K562 (cell line): Measurements from ENCODE around the gene SLC19A1. TPM values are rescaled to one million over a fixed set of nuclear protein-coding genes. Genes with fewer than 3 reads are reported as not detected.

Experiments used
- ARID1B ChIP-seq: fragments of 450-650 bp; IDR thresholded peaks from 2 replicates; pipeline ENCODE4 v1.6.1; 2016; ENCODE audit warnings: antibody characterized with exemption, mild to moderate bottlenecking, inconsistent platforms
- ATF7 ChIP-seq: fragments of 450-650 bp; IDR thresholded peaks from 2 replicates; pipeline ENCODE4 v1.7.1; 2014; ENCODE audit warnings: mild to moderate bottlenecking, moderate library complexity
- BCOR ChIP-seq: fragments of 450-650 bp; IDR thresholded peaks from 2 replicates; pipeline ENCODE4 v1.6.1; 2016
- BRD9 ChIP-seq: fragments of 450-650 bp; IDR thresholded peaks from 2 replicates; pipeline ENCODE4 v1.6.1; 2018; ENCODE audit warnings: low read depth; ENCODE audit not compliant: partially characterized antibody
- CBFA2T2 ChIP-seq: fragments of 450-650 bp; conservative IDR thresholded peaks from 2 replicates; pipeline ENCODE4 v1.6.1; 2017; ENCODE audit warnings: mild to moderate bottlenecking
- DPF2 ChIP-seq: fragments of 450-650 bp; IDR thresholded peaks from 2 replicates; pipeline ENCODE4 v1.6.1; 2016
- HNRNPLL ChIP-seq: fragments of 200-400 bp; formaldehyde crosslinking; IDR thresholded peaks from 2 replicates; pipeline ENCODE4 v1.6.1; 2017; ENCODE audit warnings: low read length, low read depth, mild to moderate bottlenecking; ENCODE audit not compliant: poor library complexity, severe bottlenecking
- KDM1A ChIP-seq, 2 experiments: fragments of 450-650 bp; IDR thresholded peaks; 2 replicates each; pipeline ENCODE4 v1.6.1; 2016; ENCODE audit warnings: mild to moderate bottlenecking in 2 of 2
- NR2C1 ChIP-seq, 2 experiments: fragments of 450-650 bp; IDR thresholded peaks; 2 replicates each; pipeline ENCODE4 v1.6.1; 2017; ENCODE audit warnings: mild to moderate bottlenecking in 2 of 2, antibody characterized with exemption in 1 of 2, inconsistent platforms in 1 of 2, missing compliant biosample characterization in 1 of 2, missing genetic modification characterization in 1 of 2
- POLR2A ChIP-seq: fragments of 450-650 bp; conservative IDR thresholded peaks from 2 replicates; pipeline ENCODE4 v1.6.1; 2016
- RAD21 ChIP-seq, 2 experiments: fragments of 250-450 bp in 1 of 2; fragments of 450-650 bp in 1 of 2; sonication (Bioruptor Pico) in 1 of 2; formaldehyde crosslinking in 1 of 2; IDR thresholded peaks in 1 of 2; conservative IDR thresholded peaks in 1 of 2; 2 replicates each; pipeline versions ENCODE4 v1.4.0 to v1.8.0; 2020 to 2022; ENCODE audit warnings: mild to moderate bottlenecking in 2 of 2, moderate library complexity in 1 of 2
- SMAD4 ChIP-seq: fragments of 250-450 bp; sonication (Bioruptor Pico); conservative IDR thresholded peaks from 2 replicates; pipeline ENCODE4 v1.8.0; 2021; ENCODE audit warnings: inconsistent platforms, mild to moderate bottlenecking, moderate library complexity
- SMARCE1 ChIP-seq: fragments of 450-650 bp; IDR thresholded peaks from 2 replicates; pipeline ENCODE4 v1.7.1; 2016; ENCODE audit warnings: mild to moderate bottlenecking
- SPI1 ChIP-seq: IDR thresholded peaks from 2 replicates; pipeline ENCODE4 v1.6.1; 2011; ENCODE audit warnings: low read depth, low read length, control low read depth, borderline replicate concordance
- TAF7 ChIP-seq: fragments of 450-650 bp; IDR thresholded peaks from 2 replicates; pipeline ENCODE4 v1.6.1; 2016; ENCODE audit warnings: missing genetic modification characterization, missing compliant biosample characterization
- ZNF12 ChIP-seq: sonication (generic); formaldehyde crosslinking; IDR thresholded peaks from 2 replicates; pipeline ENCODE4 v1.4.0; 2020; ENCODE audit warnings: mild to moderate bottlenecking, missing genetic modification reagents
- polyA plus RNA-seq, 8 experiments: library from polyadenylated mRNA; depleted of rRNA in 4 of 8; stranded (reverse) in 5 of 8; unstranded in 3 of 8; fragments of >200 nt; fragmentation: Nextera tagmentation in 2 of 8; fragmentation: Illumina TruSeq in 1 of 8; extraction: Ambion mirVana in 2 of 8; extraction: Trizol in 1 of 8; gene quantifications; 2 replicates each; pipeline versions ENCODE4 v1.2.1 to v1.2.3, GENCODE V29; 2011 to 2014; ENCODE audit warnings: inconsistent platforms in 1 of 8, missing spikeins in 1 of 8
- total RNA-seq, 7 experiments: library from RNA; depleted of rRNA in 6 of 7; stranded (reverse); fragments of >200 nt in 6 of 7; fragmentation: Illumina TruSeq in 2 of 7; extraction: Trizol in 2 of 7; gene quantifications; 2 replicates each; pipeline versions ENCODE4 v1.2.1 to v1.2.3, GENCODE V29; 2011 to 2021; ENCODE audit warnings: low replicate concordance in 1 of 7
- TF ChIP-seq, protein P1 (sequence below): IDR thresholded peaks from 2 replicates; pipeline ENCODE4 v1.6.1; 2014; ENCODE audit warnings: antibody characterized with exemption
- TF ChIP-seq, protein P2 (sequence below): fragments of 450-650 bp; IDR thresholded peaks from 2 replicates; pipeline ENCODE4 v1.6.1; 2016; ENCODE audit warnings: antibody characterized with exemption
- TF ChIP-seq, protein P3 (sequence below), 3 experiments: IDR thresholded peaks in 2 of 3; conservative IDR thresholded peaks in 1 of 3; 2 replicates each; pipeline ENCODE4 v1.5.1; 2011 to 2012; ENCODE audit warnings: low read length in 3 of 3, mild to moderate bottlenecking in 3 of 3, control low read depth in 2 of 3, improper control_type of control experiment in 1 of 3, inconsistent platforms in 1 of 3, low read depth in 1 of 3, mixed read lengths in 1 of 3, moderate library complexity in 1 of 3; ENCODE audit not compliant: insufficient read depth in 2 of 3
- TF ChIP-seq, protein P4 (sequence below): sonication (generic); formaldehyde crosslinking; IDR thresholded peaks from 2 replicates; pipeline ENCODE4 v1.8.0; 2023; ENCODE audit warnings: mild to moderate bottlenecking, missing genetic modification reagents

Gene SLC19A1
- total and polyA plus RNA-seq, 9 of the 15 experiments (the other 6 are each of a cell fraction or from before 2014, with no cell fraction given) = 0.65 to 88.7 (median 12.0) TPM

DNA sequence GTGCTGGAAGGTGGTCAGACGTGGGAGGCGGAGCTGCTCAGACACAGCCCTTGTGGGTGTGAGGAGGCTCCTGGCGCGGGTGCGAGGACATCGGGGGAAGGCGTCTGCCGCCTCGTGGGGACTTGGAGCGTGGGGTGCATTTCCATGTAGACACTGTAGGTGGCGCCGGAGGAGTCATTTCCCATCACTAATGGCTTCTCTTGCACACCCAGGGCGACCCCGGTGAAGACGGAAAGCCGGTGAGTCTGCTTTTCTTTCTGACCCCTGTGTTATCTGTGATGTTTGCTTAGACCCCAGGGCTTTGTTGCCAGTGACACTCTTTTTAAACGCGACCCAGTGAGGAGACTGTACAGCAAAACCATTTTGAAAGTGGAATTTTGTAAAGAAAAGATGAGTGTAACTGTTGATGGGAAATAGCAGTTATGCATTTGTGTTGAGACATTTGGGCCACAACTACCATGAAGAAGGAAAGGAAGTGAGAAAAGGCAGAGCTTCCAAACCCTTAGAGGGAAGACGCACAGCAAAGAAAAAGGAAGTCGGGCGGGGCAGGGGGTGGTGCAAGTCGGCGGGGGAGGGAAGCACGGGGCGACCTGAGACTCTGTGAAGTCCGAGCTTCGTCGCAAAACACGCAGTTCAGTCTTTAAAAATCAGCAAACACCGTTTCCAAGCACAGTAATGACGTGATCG lies 64.0 kb downstream of the SLC19A1 start (continued):
- TF ChIP-seq SMAD4 (CRISPR knock-in tag) (peak; percentile 100), DPF2 (peak; percentile 70), HNRNPLL (no peak), BRD9 (peak; percentile 88), TAF7 (tag) (no peak), KDM1A (IDR thresholded peaks at IDR 0.05) (peak in 1 of 2 experiments; percentile 64; a peak in 1 of 4 replicates), SPI1 (peak; percentile 74; the same call in 1 of the 2 replicates), POLR2A (no peak), ZNF12 (CRISPR knock-in tag) (no peak), RAD21 (CRISPR knock-in tag; conservative IDR thresholded peaks at IDR 0.05 in 1 of 2, IDR thresholded peaks at IDR 0.05 in 1 of 2) (peak; percentile 32 to 74), CBFA2T2 (no peak), ATF7 (no peak; the same call in 1 of the 2 replicates), BCOR (peak; percentile 71), ARID1B (0 out of 2 replicates have a peak, but pooled peaks have one; percentile 37), NR2C1 (IDR thresholded peaks at IDR 0.05) (peak; percentile 26; the same call in 1 of the 2 replicates), NR2C1 (tag; IDR thresholded peaks at IDR 0.05) (no peak), SMARCE1 (0 out of 2 replicates have a peak, but pooled peaks have one; percentile 35)
- TF ChIP-seq, protein P1, sequence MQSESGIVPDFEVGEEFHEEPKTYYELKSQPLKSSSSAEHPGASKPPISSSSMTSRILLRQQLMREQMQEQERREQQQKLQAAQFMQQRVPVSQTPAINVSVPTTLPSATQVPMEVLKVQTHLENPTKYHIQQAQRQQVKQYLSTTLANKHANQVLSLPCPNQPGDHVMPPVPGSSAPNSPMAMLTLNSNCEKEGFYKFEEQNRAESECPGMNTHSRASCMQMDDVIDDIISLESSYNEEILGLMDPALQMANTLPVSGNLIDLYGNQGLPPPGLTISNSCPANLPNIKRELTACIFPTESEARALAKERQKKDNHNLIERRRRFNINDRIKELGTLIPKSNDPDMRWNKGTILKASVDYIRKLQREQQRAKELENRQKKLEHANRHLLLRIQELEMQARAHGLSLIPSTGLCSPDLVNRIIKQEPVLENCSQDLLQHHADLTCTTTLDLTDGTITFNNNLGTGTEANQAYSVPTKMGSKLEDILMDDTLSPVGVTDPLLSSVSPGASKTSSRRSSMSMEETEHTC = no peak
- TF ChIP-seq, protein P2, sequence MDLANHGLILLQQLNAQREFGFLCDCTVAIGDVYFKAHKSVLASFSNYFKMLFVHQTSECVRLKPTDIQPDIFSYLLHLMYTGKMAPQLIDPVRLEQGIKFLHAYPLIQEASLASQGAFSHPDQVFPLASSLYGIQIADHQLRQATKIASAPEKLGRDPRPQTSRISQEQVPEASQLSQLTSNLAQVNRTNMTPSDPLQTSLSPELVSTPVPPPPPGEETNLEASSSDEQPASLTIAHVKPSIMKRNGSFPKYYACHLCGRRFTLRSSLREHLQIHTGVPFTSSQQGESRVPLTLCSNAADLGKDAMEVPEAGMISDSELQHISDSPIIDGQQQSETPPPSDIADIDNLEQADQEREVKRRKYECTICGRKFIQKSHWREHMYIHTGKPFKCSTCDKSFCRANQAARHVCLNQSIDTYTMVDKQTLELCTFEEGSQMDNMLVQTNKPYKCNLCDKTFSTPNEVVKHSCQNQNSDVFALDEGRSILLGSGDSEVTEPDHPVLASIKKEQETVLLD = peak; percentile 59
- TF ChIP-seq, protein P3, sequence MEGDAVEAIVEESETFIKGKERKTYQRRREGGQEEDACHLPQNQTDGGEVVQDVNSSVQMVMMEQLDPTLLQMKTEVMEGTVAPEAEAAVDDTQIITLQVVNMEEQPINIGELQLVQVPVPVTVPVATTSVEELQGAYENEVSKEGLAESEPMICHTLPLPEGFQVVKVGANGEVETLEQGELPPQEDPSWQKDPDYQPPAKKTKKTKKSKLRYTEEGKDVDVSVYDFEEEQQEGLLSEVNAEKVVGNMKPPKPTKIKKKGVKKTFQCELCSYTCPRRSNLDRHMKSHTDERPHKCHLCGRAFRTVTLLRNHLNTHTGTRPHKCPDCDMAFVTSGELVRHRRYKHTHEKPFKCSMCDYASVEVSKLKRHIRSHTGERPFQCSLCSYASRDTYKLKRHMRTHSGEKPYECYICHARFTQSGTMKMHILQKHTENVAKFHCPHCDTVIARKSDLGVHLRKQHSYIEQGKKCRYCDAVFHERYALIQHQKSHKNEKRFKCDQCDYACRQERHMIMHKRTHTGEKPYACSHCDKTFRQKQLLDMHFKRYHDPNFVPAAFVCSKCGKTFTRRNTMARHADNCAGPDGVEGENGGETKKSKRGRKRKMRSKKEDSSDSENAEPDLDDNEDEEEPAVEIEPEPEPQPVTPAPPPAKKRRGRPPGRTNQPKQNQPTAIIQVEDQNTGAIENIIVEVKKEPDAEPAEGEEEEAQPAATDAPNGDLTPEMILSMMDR (IDR thresholded peaks at IDR 0.05 in 2 of 3, conservative IDR thresholded peaks at IDR 0.05 in 1 of 3; ENCODE audit: insufficient read depth in 2 of 3, low read depth in 1 of 3, low read length in 3 of 3) = peak; percentile 96 to 99 (median 98)
- TF ChIP-seq, protein P4, sequence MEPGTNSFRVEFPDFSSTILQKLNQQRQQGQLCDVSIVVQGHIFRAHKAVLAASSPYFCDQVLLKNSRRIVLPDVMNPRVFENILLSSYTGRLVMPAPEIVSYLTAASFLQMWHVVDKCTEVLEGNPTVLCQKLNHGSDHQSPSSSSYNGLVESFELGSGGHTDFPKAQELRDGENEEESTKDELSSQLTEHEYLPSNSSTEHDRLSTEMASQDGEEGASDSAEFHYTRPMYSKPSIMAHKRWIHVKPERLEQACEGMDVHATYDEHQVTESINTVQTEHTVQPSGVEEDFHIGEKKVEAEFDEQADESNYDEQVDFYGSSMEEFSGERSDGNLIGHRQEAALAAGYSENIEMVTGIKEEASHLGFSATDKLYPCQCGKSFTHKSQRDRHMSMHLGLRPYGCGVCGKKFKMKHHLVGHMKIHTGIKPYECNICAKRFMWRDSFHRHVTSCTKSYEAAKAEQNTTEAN (CRISPR knock-in tag) = peak; percentile 46; the same call in 1 of the 2 replicates
